Adrenal gland (tissue), 12 donors: ENCODE data around the gene ACKR2. TPM values are rescaled to one million over a fixed set of nuclear protein-coding genes. Genes with fewer than 3 reads are reported as not detected.
"Not testable (repeated sequence)": the region's sequence is repeated elsewhere in the genome, so short reads cannot be mapped to it uniquely, and the experiment has no call there.

ENCODE experiments used
- DNase-seq, 7 donors: peaks; one replicate each; pipeline ENCODE4 v3.0.0-alpha.2; 2019 to 2020
- H3K27ac ChIP-seq, 5 donors: fragments of 200-600 bp; sonication (generic) in 4 of 5; 1 replicate in 3 of 5; 2 replicates in 2 of 5; pipeline versions ENCODE4 v1.5.1 to v1.8.0; 2016 to 2020; ENCODE audit warnings: mild to moderate bottlenecking in 1 of 5
- H3K27me3 ChIP-seq: fragments of 200-600 bp; 2 replicates; pipeline ENCODE4 v1.8.0; 2021
- H3K36me3 ChIP-seq, 2 donors: fragments of 200-600 bp; replicated peaks in 1 of 2; 1 replicate in 1 of 2; 2 replicates in 1 of 2; pipeline versions ENCODE4 v1.5.1 to v1.8.0; 2018 to 2022
- H3K4me1 ChIP-seq, 2 donors: fragments of 200-600 bp; replicated peaks in 1 of 2; 1 replicate in 1 of 2; 2 replicates in 1 of 2; pipeline versions ENCODE4 v1.5.1 to v1.8.0; 2018 to 2021
- H3K4me3 ChIP-seq, 4 donors: fragments of 200-600 bp; sonication (generic) in 3 of 4; one replicate each; pipeline ENCODE4 v1.5.1; 2016 to 2018
- H3K9me3 ChIP-seq, 3 donors: fragments of 200-600 bp; sonication (generic) in 1 of 3; replicated peaks in 1 of 3; 1 replicate in 2 of 3; 2 replicates in 1 of 3; pipeline versions ENCODE4 v1.5.1 to v1.8.0; 2016 to 2021
- POLR2A ChIP-seq, 2 donors: fragments of 450-650 bp; IDR thresholded peaks; one replicate each; pipeline ENCODE4 v1.6.1; 2017; ENCODE audit warnings: antibody characterized with exemption in 2 of 2, mild to moderate bottlenecking in 2 of 2, moderate library complexity in 1 of 2
- WGBS, 4 donors: extraction: QIAGEN DNeasy Blood & Tissue Kit in 2 of 4; methylation state at CpG; one replicate each; pipeline versions ENCODE4 v1.1.5 to v1.1.7; 2013 to 2017; 5-methylcytosine and 5-hydroxymethylcytosine counted together
- intact Hi-C, 2 donors: fragments of 100-400 bp; cut with DNase I; formaldehyde crosslinking; loops; one replicate each; pipeline versions ENCODE4 v1.14.1 to v1.15.0; 2022 to 2023
- polyA plus RNA-seq, 3 donors: library from polyadenylated mRNA; stranded (reverse); fragments of 200-250 nt in 2 of 3; fragments of 350-450 nt in 1 of 3; fragmentation: Illumina TruSeq in 1 of 3; extraction: RNeasy Lipid Tissue Mini Kit (QIAGEN cat#74804) in 1 of 3; gene quantifications; one replicate each; pipeline ENCODE4 v1.2.3, GENCODE V29; 2013 to 2014
- total RNA-seq, 9 donors: library from RNA; depleted of rRNA in 4 of 9; stranded (reverse); fragments of >200 nt in 4 of 9; fragments of 120-200 nt in 1 of 9; fragmentation: NEBNext Ultra II Directional in 1 of 9; extraction: Animal tissue kit (Norgen Biotek cat#: 25700) in 1 of 9; gene quantifications; one replicate each; pipeline versions ENCODE4 v1.1.0 to v1.2.4, GENCODE V29; 2013 to 2023
- TF ChIP-seq, protein P1 (sequence below), 6 experiments: fragments of 450-650 bp in 4 of 6; fragments of 200-600 bp in 2 of 6; sonication (generic) in 1 of 6; IDR thresholded peaks; 1 replicate in 5 of 6; 2 replicates in 1 of 6; pipeline versions ENCODE4 v1.5.1 to v1.8.0; 2016 to 2021; ENCODE audit warnings: antibody characterized with exemption in 6 of 6, mild to moderate bottlenecking in 2 of 6, moderate library complexity in 1 of 6
- donor health status: healthy with polysubstance abuse.
- donor health status: Bipolar disorder and iron deficiency.
- donor health status: DM: yes; HTN: yes; CAD: no.
- donor health status: DM: no; HTN: no; CAD: no.
- donor health status: DM: no; HTN: no; CAD: no.
- donor health status: DM: yes; HTN: yes; CAD: no.

The ACKR2 gene
- total and polyA plus RNA-seq, 12 donors = 1.1 to 19.9 (median 3.0) TPM

DNA sequence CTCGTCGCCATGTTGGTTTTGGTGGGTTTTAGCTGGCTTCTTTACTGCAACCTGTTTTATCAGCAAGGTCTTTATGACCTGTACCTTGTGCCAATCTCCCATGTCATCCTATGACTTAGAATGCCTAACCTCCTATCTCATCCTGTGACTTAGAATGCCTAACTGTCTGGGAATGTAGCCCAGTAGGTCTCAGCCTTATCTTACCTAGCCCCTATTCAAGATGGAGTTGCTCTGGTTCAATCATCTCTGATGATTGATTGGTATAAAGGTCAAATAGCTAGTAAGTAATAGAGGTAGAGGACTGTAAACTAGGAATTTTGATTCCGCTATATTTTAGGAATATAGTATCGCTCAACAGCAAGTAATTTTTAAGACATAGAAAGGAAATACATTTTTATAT, 1.3 kb upstream of the ACKR2 start:
- no peak for TF ChIP-seq POLR2A (IDR thresholded peaks at IDR 0.05)
- Histone ChIP-seq H3K4me3 (no peak overlapping the region), H3K4me1 (peaks cover 5 to 10% of the 10 kb centered on the region in 2 donors), H3K36me3 (no peaks in the 10 kb centered on the region), H3K27ac (no peak overlapping the region), H3K9me3 (no peaks in the 10 kb centered on the region), H3K27me3 (no peaks in the 10 kb centered on the region)
- DNase-seq = no peak
- intact Hi-C loops = no loop called here
- 77 to 90% (median 85%) methylated on average over 4 of the region's 4 CpGs for WGBS, 4 donors

DNA sequence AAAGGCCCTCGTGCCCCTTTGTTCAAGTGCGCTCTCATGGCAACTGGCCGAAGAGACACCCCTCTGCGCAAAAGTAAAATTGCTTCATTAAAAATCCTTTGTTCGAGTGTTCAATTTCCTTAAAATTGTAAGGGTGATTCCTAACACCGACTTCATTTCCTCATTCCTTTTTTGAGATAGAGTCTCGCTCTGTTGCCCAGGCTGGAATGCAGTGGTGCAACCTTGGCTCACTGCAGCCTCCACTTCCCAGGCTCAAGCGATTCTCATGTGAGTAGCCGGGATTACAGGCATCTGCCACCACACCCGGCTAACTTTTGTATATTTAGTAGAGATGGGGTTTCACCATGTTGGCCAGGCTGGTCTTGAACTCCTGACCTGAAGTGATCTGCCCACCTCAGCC, 1.5 kb downstream of the ACKR2 start:
- H3K4me1 ChIP-seq, H3K27ac ChIP-seq, H3K9me3 ChIP-seq, intact Hi-C loops, H3K4me3 ChIP-seq, H3K36me3 ChIP-seq, H3K27me3 ChIP-seq, DNase-seq: not testable (repeated sequence)
- 87 to 91% (median 89%) methylated on average over 10 of the region's 10 CpGs for WGBS, 4 donors

DNA sequence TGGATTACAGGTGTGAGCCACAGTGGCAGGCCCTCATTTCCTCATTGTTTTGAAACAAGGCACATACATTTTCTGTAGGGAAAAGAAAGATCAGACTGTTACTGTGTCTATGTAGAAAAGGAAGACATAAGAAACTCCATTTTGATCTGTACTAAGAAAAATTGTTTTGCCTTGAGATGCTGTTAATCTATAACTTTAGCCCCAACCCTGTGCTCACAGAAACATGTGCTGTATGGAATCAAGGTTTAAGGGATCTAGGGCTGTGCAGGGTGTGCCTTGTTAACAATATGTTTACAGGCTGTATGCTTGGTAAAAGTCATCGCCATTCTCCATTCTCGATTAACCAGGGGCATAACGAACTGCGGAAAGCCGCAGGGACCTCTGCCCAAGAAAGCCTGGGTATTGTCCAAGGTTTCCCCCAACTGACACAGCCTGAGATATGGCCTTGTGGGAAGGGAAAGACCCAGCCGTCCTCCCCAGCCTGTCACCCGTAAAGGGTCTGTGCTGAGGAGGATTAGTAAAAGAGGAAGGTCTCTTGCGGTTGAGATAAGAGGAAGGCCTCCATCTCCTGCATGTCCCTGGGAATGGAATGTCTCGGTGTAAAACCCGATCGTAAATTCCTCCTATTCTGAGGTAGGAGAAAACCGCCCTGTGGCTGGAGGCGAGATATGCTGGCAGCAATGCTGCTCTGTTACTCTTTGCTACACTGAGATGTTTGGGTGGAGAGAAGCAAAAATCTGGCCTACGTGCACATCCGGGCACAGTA, 2.1 kb downstream of the ACKR2 start:
- H3K4me3 ChIP-seq, DNase-seq, H3K36me3 ChIP-seq, H3K27me3 ChIP-seq, intact Hi-C loops, H3K27ac ChIP-seq, H3K4me1 ChIP-seq, H3K9me3 ChIP-seq: not testable (repeated sequence)
- 57 to 75% (median 65%) methylated on average over 15 of the region's 15 CpGs for WGBS, 4 donors

DNA sequence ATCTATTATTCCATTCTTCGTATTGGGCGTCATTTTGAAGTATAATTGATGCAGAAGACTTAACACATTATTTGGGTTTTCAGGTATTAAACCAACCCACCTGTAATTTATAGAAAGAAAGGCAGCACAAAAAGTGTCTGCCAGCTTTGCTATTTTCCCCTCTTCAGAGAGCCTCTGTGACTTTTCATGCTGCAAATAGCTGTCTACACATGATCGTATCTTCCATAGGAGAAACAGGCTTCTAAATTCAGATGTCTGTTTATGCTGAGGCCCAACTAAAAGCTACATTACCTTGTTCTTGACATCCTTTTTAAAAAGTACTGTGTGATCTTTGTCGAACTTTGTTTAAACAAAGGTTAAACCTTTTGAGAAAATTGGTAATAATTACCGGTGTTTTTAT, 5.0 kb downstream of the ACKR2 start:
- 80 to 90% (median 84%) methylated on average over 5 of the region's 5 CpGs for WGBS, 4 donors
- no peaks in the 10 kb centered on the region for H3K4me1 ChIP-seq
- H3K4me3 ChIP-seq = no peak overlapping the region
- H3K27ac ChIP-seq = no peak overlapping the region
- no peaks in the 10 kb centered on the region for H3K36me3 ChIP-seq
- no peak for DNase-seq
- TF ChIP-seq, protein P1, sequence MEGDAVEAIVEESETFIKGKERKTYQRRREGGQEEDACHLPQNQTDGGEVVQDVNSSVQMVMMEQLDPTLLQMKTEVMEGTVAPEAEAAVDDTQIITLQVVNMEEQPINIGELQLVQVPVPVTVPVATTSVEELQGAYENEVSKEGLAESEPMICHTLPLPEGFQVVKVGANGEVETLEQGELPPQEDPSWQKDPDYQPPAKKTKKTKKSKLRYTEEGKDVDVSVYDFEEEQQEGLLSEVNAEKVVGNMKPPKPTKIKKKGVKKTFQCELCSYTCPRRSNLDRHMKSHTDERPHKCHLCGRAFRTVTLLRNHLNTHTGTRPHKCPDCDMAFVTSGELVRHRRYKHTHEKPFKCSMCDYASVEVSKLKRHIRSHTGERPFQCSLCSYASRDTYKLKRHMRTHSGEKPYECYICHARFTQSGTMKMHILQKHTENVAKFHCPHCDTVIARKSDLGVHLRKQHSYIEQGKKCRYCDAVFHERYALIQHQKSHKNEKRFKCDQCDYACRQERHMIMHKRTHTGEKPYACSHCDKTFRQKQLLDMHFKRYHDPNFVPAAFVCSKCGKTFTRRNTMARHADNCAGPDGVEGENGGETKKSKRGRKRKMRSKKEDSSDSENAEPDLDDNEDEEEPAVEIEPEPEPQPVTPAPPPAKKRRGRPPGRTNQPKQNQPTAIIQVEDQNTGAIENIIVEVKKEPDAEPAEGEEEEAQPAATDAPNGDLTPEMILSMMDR (IDR thresholded peaks at IDR 0.05) = no peak
- TF ChIP-seq POLR2A (IDR thresholded peaks at IDR 0.05) = no peak
- intact Hi-C loops = no loop called here
- H3K27me3 ChIP-seq = no peaks in the 10 kb centered on the region
- H3K9me3 ChIP-seq = no peaks in the 10 kb centered on the region

DNA sequence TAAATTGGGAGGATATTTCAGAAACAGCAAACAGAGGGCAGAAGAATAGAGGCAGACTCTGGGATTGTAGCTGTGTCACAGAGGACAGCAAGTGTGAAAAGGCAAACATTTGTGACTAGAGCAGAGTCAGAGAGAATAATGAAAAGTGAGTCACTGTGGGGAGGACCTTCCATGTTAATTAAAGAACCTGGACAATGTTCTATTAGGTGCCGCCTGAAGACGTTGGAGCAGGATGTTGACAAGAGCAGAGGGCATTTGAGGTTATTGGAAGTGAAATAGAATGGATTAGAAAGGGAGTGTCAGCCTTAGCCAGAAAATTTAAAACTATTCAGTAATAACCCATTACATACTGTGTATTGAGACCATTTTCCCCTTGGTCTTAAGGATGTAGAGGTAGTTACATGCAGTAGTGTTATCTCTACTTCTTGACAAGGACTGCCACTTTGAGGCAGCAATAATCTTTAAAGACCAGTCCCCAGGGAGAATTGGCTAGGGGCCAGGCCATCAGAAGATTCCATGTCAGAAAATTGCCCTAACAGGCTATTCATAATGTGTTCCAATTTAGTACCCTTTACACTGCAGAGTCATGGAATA, 5.8 kb downstream of the ACKR2 start:
- Histone ChIP-seq H3K9me3 (no peaks in the 10 kb centered on the region), H3K36me3 (no peaks in the 10 kb centered on the region), H3K27me3 (no peaks in the 10 kb centered on the region), H3K27ac (no peak overlapping the region), H3K4me3 (no peak overlapping the region), H3K4me1 (no peaks in the 10 kb centered on the region)
- no peak for DNase-seq
- TF ChIP-seq, protein P1 (IDR thresholded peaks at IDR 0.05) = no peak
- TF ChIP-seq POLR2A (IDR thresholded peaks at IDR 0.05) = no peak
- intact Hi-C loops = no loop called here
- WGBS, 4 donors = 41 to 62% (median 54%) methylated on average over 2 of the region's 2 CpGs

DNA sequence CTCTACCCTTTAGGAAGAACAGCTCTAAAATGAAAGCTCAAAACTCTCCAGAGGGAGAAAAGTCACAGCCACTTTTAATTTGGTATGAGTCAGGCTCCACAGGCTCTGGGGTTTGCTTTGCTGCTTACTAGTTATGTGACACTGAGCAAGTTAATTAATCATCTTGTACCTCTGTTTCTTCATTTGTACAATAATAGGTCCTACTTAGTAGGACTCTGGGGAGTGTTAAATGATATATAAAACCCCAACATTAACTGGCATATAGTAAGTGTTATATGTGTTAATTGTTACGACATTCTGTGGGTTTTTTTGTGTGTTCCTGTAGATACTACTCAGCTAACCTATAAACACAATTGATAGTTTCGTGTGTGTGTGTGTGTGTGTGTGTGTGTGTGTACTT, 6.6 kb downstream of the ACKR2 start:
- WGBS, 4 donors = 59 to 78% (median 71%) methylated on average over 2 of the region's 2 CpGs
- intact Hi-C loops = no loop called here
- Histone ChIP-seq H3K27me3 (no peaks in the 10 kb centered on the region), H3K4me1 (no peaks in the 10 kb centered on the region), H3K27ac (no peak overlapping the region), H3K4me3 (no peak overlapping the region), H3K36me3 (no peaks in the 10 kb centered on the region), H3K9me3 (no peaks in the 10 kb centered on the region)
- TF ChIP-seq POLR2A (IDR thresholded peaks at IDR 0.05) = no peak
- TF ChIP-seq, protein P1 (IDR thresholded peaks at IDR 0.05) = no peak
- DNase-seq = no peak
